Muscle of leg (tissue), 11 donors: ENCODE data around the gene ZNF397. TPM values are rescaled to one million over a fixed set of nuclear protein-coding genes. Genes with fewer than 3 reads are reported as not detected.

ENCODE experiments used
- DNase-seq: peaks from one replicate; pipeline ENCODE4 v3.0.0; 2013
- H3K27ac ChIP-seq: one replicate; pipeline ENCODE4 v1.5.1; 2013; ENCODE audit warnings: mild to moderate bottlenecking, low read length, control low read depth
- H3K27me3 ChIP-seq: one replicate; pipeline ENCODE4 v1.6.1; 2013; ENCODE audit warnings: low read length; ENCODE audit not compliant: control insufficient read depth, insufficient read depth
- H3K36me3 ChIP-seq: one replicate; pipeline ENCODE4 v1.6.1; 2013; ENCODE audit warnings: low read length; ENCODE audit not compliant: control insufficient read depth, insufficient read depth
- H3K4me1 ChIP-seq: one replicate; pipeline ENCODE4 v1.6.1; 2013; ENCODE audit warnings: low read length; ENCODE audit not compliant: control insufficient read depth, insufficient read depth
- H3K4me3 ChIP-seq: one replicate; pipeline ENCODE4 v1.5.1; 2013; ENCODE audit warnings: low read length, control low read depth
- H3K9me3 ChIP-seq: replicated peaks from 2 replicates; pipeline ENCODE4 v1.6.1; 2013; ENCODE audit warnings: low read depth, low read length; ENCODE audit not compliant: control insufficient read depth
- WGBS: methylation state at CpG from one replicate; pipeline ENCODE4 v1.1.5; 2013; ENCODE audit warnings: missing lambda C conversion rate; ENCODE audit not compliant: insufficient coverage; 5-methylcytosine and 5-hydroxymethylcytosine counted together
- polyA plus RNA-seq, 8 donors: library from polyadenylated mRNA; unstranded; fragments of 120-200 nt; gene quantifications; one replicate each; pipeline versions ENCODE4 v1.2.1 to v1.2.3, GENCODE V29; 2013; ENCODE audit warnings: inconsistent platforms in 1 of 8, low replicate concordance in 1 of 8; ENCODE audit not compliant: insufficient read length in 8 of 8, insufficient read depth in 1 of 8
- total RNA-seq: library from RNA; stranded (reverse); fragments of 120-200 nt; gene quantifications from one replicate; pipeline ENCODE4 v1.2.4, GENCODE V29; 2013

The ZNF397 gene
- total and polyA plus RNA-seq, 9 donors, result 21.9 to 39.3 (median 23.7) TPM

GRCh38 chr18:35283923-35284794 lies 43.3 kb downstream of the ZNF397 start:
- peaks cover 15% of the 10 kb centered on the region for H3K9me3 ChIP-seq
- peaks cover 2% of the 10 kb centered on the region for H3K4me1 ChIP-seq
- H3K4me3 ChIP-seq, result no peak overlapping the region
- H3K27me3 ChIP-seq, result no peaks in the 10 kb centered on the region
- no peak overlapping the region for H3K27ac ChIP-seq
- H3K36me3 ChIP-seq, result peaks cover 5% of the 10 kb centered on the region
- no peak for DNase-seq
- 88% methylated on average over 6 of the region's 7 CpGs for WGBS

- 89% methylated on average over 3 of the region's 3 CpGs for WGBS
- H3K4me3 ChIP-seq, result no peak overlapping the region
- peaks cover 14% of the 10 kb centered on the region for H3K9me3 ChIP-seq
- peaks cover 5% of the 10 kb centered on the region for H3K36me3 ChIP-seq
- H3K4me1 ChIP-seq, result peaks cover 4% of the 10 kb centered on the region
- no peak overlapping the region for H3K27ac ChIP-seq
- H3K27me3 ChIP-seq, result no peaks in the 10 kb centered on the region
- DNase-seq, result no peak
These were observed 44.0 kb downstream of the ZNF397 start for GRCh38 chr18:35284841-35285240.

GRCh38 chr18:35289293-35289692 lies 48.5 kb downstream of the ZNF397 start:
- H3K9me3 ChIP-seq, result peaks cover 5% of the 10 kb centered on the region
- 29% methylated on average over 5 of the region's 6 CpGs for WGBS
- H3K4me3 ChIP-seq, result peak overlapping the region; percentile 80
- H3K36me3 ChIP-seq, result peaks cover 10% of the 10 kb centered on the region
- H3K27ac ChIP-seq, result peak overlapping the region; percentile 82
- DNase-seq, result peak; percentile 35
- H3K4me1 ChIP-seq, result peaks cover 8% of the 10 kb centered on the region
- H3K27me3 ChIP-seq, result no peaks in the 10 kb centered on the region

DNA sequence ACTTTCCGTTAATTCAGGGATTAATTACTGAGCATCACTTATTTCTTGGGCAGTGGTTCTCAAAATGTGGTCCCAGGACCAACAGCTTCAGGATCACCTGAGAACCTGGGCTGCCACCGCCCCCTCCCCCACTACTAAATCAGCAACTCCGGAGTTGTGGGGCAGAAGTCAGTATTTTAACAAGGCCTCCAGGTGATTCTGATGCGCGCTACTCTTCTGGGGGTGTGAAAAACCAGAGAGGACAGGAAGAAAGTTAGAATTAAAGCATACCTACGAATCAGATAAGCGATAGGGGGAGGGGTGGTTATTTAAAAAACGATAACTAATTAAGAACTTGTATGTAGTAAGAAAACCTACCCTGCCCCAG lies 48.9 kb downstream of the ZNF397 start:
- DNase-seq, result no peak
- Histone ChIP-seq H3K9me3 (peaks cover 3% of the 10 kb centered on the region), H3K4me3 (peak overlapping the region; percentile 80), H3K27me3 (no peaks in the 10 kb centered on the region), H3K36me3 (peaks cover 14% of the 10 kb centered on the region), H3K4me1 (peaks cover 8% of the 10 kb centered on the region), H3K27ac (peak overlapping the region; percentile 82)
- WGBS, result no CpG with 5 or more reads among the region's 8 CpGs

GRCh38 chr18:35290094-35290735 lies 49.4 kb downstream of the ZNF397 start, which contains the start of gene ZSCAN30:
Gene ZSCAN30 (minus strand): TSS chr18:35290229. CDS start chr18:35264352, 25,877 bp downstream.
- Histone ChIP-seq H3K4me3 (peak within 1 kb of the TSS; percentile 80), H3K36me3 (peaks cover 18% of the 10 kb centered on the region), H3K4me1 (peaks cover 8% of the 10 kb centered on the region), H3K27me3 (no peaks in the 10 kb centered on the region), H3K27ac (peak within 1 kb of the TSS; percentile 82), H3K9me3 (no peaks in the 10 kb centered on the region)
- WGBS, result under 1% methylated on average over 35 of the region's 41 CpGs
- peak; percentile 98 for DNase-seq

- no peaks in the 10 kb centered on the region for H3K27me3 ChIP-seq
- 60% methylated on average over 1 of the region's 2 CpGs for WGBS
- no peaks in the 10 kb centered on the region for H3K9me3 ChIP-seq
- DNase-seq, result no peak
- peaks cover 26% of the 10 kb centered on the region for H3K36me3 ChIP-seq
- H3K4me3 ChIP-seq, result peak overlapping the region; percentile 80
- peaks cover 8% of the 10 kb centered on the region for H3K4me1 ChIP-seq
- no peak overlapping the region for H3K27ac ChIP-seq
These were observed 50.3 kb downstream of the ZNF397 start for GRCh38 chr18:35291166-35291565.

DNA sequence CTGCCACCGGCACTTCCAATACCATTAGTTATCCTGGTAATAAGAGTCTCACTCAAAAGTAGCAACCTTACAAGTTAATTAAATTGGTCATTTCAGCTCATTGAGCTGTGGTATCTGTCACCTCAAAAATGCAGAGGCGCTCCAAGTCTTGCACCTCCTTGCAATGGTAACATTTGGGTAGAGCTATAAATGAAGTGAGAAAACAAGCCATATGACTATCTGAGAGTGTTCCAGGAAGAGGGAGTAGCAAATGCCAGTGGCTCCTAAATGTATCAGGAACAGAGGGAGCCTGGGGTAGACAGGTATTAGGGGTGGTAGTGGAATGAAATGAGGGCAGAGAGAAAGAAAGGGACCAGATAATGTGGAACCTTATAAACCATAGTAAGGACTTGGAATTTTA lies 55.2 kb downstream of the ZNF397 start:
- no peaks in the 10 kb centered on the region for H3K27me3 ChIP-seq
- H3K36me3 ChIP-seq, result peaks cover 35% of the 10 kb centered on the region
- H3K27ac ChIP-seq, result no peak overlapping the region
- DNase-seq, result no peak
- peaks cover 7% of the 10 kb centered on the region for H3K9me3 ChIP-seq
- WGBS, result 100% methylated on average over 1 of the region's 2 CpGs
- H3K4me3 ChIP-seq, result no peak overlapping the region
- peaks cover 1% of the 10 kb centered on the region for H3K4me1 ChIP-seq

- H3K27me3 ChIP-seq, result no peaks in the 10 kb centered on the region
- H3K9me3 ChIP-seq, result peaks cover 64% of the 10 kb centered on the region
- no peak overlapping the region for H3K4me3 ChIP-seq
- DNase-seq, result no peak
- H3K36me3 ChIP-seq, result peaks cover 32% of the 10 kb centered on the region
- no peaks in the 10 kb centered on the region for H3K4me1 ChIP-seq
- H3K27ac ChIP-seq, result no peak overlapping the region
- no CpG with 5 or more reads among the region's 4 CpGs for WGBS
These were observed 62.8 kb downstream of the ZNF397 start for GRCh38 chr18:35303610-35304009.

GRCh38 chr18:35306588-35307250 lies 65.9 kb downstream of the ZNF397 start:
- peaks cover 73% of the 10 kb centered on the region for H3K9me3 ChIP-seq
- no CpG with 5 or more reads among the region's 5 CpGs for WGBS

More at GRCh38 chr18:35306588-35307250, 65.9 kb downstream of the ZNF397 start:
- H3K4me1 ChIP-seq, result no peaks in the 10 kb centered on the region
- no peak overlapping the region for H3K27ac ChIP-seq
- DNase-seq, result no peak
- no peak overlapping the region for H3K4me3 ChIP-seq
- H3K36me3 ChIP-seq, result peaks cover 23% of the 10 kb centered on the region
- no peaks in the 10 kb centered on the region for H3K27me3 ChIP-seq
